ENCODE measurements around the gene PLXNC1. TPM values are rescaled to one million over a fixed set of nuclear protein-coding genes. Genes with fewer than 3 reads are reported as not detected.

The PLXNC1 gene
- total and polyA plus RNA-seq, 2 of the 8 experiments (the other 6 are each of a cell fraction or from before 2014, with no cell fraction given): 0.83 to 2.0 TPM

DNA sequence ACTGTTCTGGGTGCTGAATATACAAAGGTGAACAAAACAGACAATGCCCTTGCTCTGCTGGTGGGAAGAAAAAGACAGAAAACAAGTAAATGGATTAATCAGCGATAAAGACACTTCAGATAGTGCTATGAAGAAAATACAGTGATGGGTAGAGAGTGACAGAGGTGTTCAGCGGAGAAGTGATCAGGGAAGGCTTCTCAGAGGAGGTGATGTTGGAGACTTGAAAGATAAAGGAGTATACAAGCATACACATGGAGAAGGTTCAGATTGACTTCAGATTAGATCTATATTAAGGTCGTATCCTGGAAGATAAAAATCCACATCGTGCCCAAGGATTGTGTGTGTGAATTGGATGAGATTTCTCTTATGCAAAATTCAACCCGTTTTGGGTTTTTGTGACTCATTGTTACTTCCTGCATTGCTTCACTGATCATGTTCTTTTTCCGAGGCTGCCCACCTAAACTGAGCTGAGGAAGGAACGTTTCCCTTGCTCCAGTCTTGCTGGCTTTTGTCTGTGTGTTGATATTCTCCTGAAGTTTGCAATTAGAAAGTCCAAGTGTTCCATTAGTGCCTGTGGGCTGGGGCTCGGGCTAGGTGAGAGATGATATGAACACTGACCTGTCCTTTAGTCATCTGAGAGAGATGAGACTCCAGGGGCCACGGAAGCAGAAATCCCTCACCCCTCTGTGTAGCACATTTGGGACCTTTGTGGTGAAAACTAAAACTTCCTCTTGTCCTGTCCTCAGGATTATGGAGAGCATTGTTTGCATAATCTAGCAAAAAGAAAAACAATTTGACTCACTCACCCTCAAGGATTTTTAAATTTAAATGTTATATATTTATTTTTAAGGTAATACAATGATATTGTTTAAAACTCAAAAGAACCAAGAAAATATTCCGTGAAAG, 27.6 kb downstream of the PLXNC1 start (continued):
- TF ChIP-seq SUZ12 (IDR thresholded peaks at IDR 0.05; ENCODE audit: low read length): no peak
- no peak for TF ChIP-seq CBX5 (IDR thresholded peaks at IDR 0.05; ENCODE audit: low read depth, low read length)
- no peak for TF ChIP-seq PHF8 (conservative IDR thresholded peaks at IDR 0.05; ENCODE audit: low read depth, low read length)
- no peak for TF ChIP-seq BRCA1 (IDR thresholded peaks at IDR 0.05; ENCODE audit: low read depth, low read length)
- no peak for TF ChIP-seq SAP30 (IDR thresholded peaks at IDR 0.05; ENCODE audit: insufficient read depth, insufficient replicate concordance, low read length)
- TF ChIP-seq, protein P1, sequence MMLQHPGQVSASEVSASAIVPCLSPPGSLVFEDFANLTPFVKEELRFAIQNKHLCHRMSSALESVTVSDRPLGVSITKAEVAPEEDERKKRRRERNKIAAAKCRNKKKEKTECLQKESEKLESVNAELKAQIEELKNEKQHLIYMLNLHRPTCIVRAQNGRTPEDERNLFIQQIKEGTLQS (IDR thresholded peaks at IDR 0.05; ENCODE audit: insufficient read depth, low read depth, low read length): no peak
- no peak for TF ChIP-seq SRF (IDR thresholded peaks at IDR 0.05; ENCODE audit: low read depth, low read length)
- TF ChIP-seq, protein P2, sequence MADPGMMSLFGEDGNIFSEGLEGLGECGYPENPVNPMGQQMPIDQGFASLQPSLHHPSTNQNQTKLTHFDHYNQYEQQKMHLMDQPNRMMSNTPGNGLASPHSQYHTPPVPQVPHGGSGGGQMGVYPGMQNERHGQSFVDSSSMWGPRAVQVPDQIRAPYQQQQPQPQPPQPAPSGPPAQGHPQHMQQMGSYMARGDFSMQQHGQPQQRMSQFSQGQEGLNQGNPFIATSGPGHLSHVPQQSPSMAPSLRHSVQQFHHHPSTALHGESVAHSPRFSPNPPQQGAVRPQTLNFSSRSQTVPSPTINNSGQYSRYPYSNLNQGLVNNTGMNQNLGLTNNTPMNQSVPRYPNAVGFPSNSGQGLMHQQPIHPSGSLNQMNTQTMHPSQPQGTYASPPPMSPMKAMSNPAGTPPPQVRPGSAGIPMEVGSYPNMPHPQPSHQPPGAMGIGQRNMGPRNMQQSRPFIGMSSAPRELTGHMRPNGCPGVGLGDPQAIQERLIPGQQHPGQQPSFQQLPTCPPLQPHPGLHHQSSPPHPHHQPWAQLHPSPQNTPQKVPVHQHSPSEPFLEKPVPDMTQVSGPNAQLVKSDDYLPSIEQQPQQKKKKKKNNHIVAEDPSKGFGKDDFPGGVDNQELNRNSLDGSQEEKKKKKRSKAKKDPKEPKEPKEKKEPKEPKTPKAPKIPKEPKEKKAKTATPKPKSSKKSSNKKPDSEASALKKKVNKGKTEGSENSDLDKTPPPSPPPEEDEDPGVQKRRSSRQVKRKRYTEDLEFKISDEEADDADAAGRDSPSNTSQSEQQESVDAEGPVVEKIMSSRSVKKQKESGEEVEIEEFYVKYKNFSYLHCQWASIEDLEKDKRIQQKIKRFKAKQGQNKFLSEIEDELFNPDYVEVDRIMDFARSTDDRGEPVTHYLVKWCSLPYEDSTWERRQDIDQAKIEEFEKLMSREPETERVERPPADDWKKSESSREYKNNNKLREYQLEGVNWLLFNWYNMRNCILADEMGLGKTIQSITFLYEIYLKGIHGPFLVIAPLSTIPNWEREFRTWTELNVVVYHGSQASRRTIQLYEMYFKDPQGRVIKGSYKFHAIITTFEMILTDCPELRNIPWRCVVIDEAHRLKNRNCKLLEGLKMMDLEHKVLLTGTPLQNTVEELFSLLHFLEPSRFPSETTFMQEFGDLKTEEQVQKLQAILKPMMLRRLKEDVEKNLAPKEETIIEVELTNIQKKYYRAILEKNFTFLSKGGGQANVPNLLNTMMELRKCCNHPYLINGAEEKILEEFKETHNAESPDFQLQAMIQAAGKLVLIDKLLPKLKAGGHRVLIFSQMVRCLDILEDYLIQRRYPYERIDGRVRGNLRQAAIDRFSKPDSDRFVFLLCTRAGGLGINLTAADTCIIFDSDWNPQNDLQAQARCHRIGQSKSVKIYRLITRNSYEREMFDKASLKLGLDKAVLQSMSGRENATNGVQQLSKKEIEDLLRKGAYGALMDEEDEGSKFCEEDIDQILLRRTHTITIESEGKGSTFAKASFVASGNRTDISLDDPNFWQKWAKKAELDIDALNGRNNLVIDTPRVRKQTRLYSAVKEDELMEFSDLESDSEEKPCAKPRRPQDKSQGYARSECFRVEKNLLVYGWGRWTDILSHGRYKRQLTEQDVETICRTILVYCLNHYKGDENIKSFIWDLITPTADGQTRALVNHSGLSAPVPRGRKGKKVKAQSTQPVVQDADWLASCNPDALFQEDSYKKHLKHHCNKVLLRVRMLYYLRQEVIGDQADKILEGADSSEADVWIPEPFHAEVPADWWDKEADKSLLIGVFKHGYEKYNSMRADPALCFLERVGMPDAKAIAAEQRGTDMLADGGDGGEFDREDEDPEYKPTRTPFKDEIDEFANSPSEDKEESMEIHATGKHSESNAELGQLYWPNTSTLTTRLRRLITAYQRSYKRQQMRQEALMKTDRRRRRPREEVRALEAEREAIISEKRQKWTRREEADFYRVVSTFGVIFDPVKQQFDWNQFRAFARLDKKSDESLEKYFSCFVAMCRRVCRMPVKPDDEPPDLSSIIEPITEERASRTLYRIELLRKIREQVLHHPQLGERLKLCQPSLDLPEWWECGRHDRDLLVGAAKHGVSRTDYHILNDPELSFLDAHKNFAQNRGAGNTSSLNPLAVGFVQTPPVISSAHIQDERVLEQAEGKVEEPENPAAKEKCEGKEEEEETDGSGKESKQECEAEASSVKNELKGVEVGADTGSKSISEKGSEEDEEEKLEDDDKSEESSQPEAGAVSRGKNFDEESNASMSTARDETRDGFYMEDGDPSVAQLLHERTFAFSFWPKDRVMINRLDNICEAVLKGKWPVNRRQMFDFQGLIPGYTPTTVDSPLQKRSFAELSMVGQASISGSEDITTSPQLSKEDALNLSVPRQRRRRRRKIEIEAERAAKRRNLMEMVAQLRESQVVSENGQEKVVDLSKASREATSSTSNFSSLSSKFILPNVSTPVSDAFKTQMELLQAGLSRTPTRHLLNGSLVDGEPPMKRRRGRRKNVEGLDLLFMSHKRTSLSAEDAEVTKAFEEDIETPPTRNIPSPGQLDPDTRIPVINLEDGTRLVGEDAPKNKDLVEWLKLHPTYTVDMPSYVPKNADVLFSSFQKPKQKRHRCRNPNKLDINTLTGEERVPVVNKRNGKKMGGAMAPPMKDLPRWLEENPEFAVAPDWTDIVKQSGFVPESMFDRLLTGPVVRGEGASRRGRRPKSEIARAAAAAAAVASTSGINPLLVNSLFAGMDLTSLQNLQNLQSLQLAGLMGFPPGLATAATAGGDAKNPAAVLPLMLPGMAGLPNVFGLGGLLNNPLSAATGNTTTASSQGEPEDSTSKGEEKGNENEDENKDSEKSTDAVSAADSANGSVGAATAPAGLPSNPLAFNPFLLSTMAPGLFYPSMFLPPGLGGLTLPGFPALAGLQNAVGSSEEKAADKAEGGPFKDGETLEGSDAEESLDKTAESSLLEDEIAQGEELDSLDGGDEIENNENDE (IDR thresholded peaks at IDR 0.05; ENCODE audit: insufficient replicate concordance, low read length): no peak
- TF ChIP-seq MAFK (IDR thresholded peaks at IDR 0.05; ENCODE audit: low read depth, low read length): no peak
